NCI-H2081 (cell line): ENCODE results near the gene SPANXN1.
"Not testable (repeated sequence)": the region's sequence is repeated elsewhere in the genome, so short reads cannot be mapped to it uniquely, and the experiment has no call there.

Experiments used
- DNase-seq, 2 experiments: peaks; one replicate each; lab custom pipeline; 2025; lab: John Stamatoyannopoulos, UW

The SPANXN1 gene

DNA sequence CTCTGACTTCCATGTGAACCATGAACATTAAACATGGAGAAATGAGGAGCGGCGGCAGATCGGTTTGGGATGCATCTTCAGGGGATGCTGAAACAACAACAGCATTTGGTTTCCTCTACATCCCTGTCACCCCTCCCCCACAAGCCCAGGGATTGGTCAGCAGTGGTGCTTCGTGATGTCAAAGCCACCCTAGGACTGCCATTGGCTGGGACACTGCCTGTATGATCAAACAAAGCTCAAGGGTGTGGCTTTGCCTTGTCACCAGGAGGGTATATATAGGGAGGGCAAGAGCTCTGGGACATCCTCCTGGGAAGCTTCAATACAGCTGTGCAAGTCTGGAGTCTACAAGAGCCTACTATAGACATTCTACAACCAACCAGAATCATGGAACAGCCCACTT, at the start of gene SPANXN1:
Gene SPANXN1, plus strand, starts transcription at position 301 of the 400 bp plus-strand sequence. Its CDS starts 84 bp downstream, at position 385.
- not testable (repeated sequence) for DNase-seq

GRCh38 chrX:145199078-145199477, 48.2 kb upstream of the SPANXN1 start:
- DNase-seq, result no peak

GRCh38 chrX:145213504-145213903, 33.8 kb upstream of the SPANXN1 start:
- DNase-seq, result no peak

DNA sequence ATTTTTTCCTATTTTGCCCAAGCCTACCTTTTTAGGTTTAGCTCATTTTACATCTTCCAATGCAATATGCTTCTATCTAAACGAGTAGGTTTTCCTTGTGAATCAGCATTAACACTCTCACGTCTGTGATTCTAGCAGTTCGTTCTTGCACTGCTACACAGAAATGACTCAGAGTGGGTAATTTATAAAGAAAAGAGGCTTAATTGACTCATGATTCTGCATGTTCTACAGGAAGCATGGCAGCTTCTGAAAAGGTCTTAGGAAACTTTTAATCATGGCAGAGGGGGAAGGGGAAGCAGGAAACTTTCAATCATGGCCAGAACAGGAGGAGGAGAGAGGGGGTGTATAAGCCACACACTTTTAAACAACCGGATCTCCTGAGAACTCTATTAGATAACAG, 44.9 kb downstream of the SPANXN1 start:
- no peak for DNase-seq
